Esophagus squamous epithelium (tissue), 5 donors: ENCODE data around the gene SYTL2. TPM values are rescaled to one million over a fixed set of nuclear protein-coding genes. Genes with fewer than 3 reads are reported as not detected.

Source experiments
- DNase-seq: peaks from one replicate; lab custom pipeline; 2025; lab: John Stamatoyannopoulos, UW
- H3K27ac ChIP-seq, 4 donors: fragments of 200-600 bp; sonication (generic); one replicate each; pipeline ENCODE4 v1.5.1; 2016 to 2019; ENCODE audit warnings: mild to moderate bottlenecking in 1 of 4
- H3K27me3 ChIP-seq, 4 donors: fragments of 200-600 bp; sonication (generic); 1 replicate in 3 of 4; 2 replicates in 1 of 4; pipeline versions ENCODE4 v1.5.1 to v1.6.0; 2017 to 2021; ENCODE audit warnings: antibody characterized with exemption in 1 of 4
- H3K36me3 ChIP-seq, 3 donors: fragments of 200-600 bp; sonication (generic); one replicate each; pipeline ENCODE4 v1.5.1; 2016 to 2019
- H3K4me1 ChIP-seq, 3 donors: fragments of 200-600 bp; sonication (generic); one replicate each; pipeline ENCODE4 v1.5.1; 2017 to 2019
- H3K4me3 ChIP-seq, 4 donors: fragments of 200-600 bp; sonication (generic); 1 replicate in 3 of 4; 2 replicates in 1 of 4; pipeline ENCODE4 v1.5.1; 2016 to 2019; ENCODE audit warnings: mild to moderate bottlenecking in 2 of 4, moderate library complexity in 1 of 4
- H3K9me3 ChIP-seq, 3 donors: fragments of 200-600 bp; sonication (generic); one replicate each; pipeline ENCODE4 v1.5.1; 2016 to 2019
- POLR2A ChIP-seq, 4 donors: fragments of 450-650 bp; IDR thresholded peaks; one replicate each; pipeline ENCODE4 v1.6.1; 2017; ENCODE audit warnings: antibody characterized with exemption in 4 of 4, mild to moderate bottlenecking in 4 of 4, moderate library complexity in 3 of 4
- WGBS, 2 donors: methylation state at CpG; one replicate each; pipeline ENCODE4 v1.1.5; 2018; 5-methylcytosine and 5-hydroxymethylcytosine counted together
- intact Hi-C: fragments of 100-400 bp; cut with DNase I; formaldehyde crosslinking; loops from one replicate; pipeline ENCODE4 v1.15.0; 2022
- total RNA-seq, 4 donors: library from RNA; depleted of rRNA; stranded (reverse); fragments of >200 nt; gene quantifications; one replicate each; pipeline ENCODE4 v1.1.0, GENCODE V29; 2016
- TF ChIP-seq, protein P1 (sequence below), 6 experiments: fragments of 450-650 bp in 4 of 6; fragments of 200-600 bp in 2 of 6; sonication (generic) in 2 of 6; IDR thresholded peaks; one replicate each; pipeline ENCODE4 v1.5.1; 2016 to 2019; ENCODE audit warnings: antibody characterized with exemption in 6 of 6, mild to moderate bottlenecking in 4 of 6, moderate library complexity in 4 of 6
- donor health status: DM: yes; HTN: yes; CAD: no.

The SYTL2 gene
- total RNA-seq, 4 donors from 2014 or later = 8.8 to 16.0 (median 9.2) TPM

DNA sequence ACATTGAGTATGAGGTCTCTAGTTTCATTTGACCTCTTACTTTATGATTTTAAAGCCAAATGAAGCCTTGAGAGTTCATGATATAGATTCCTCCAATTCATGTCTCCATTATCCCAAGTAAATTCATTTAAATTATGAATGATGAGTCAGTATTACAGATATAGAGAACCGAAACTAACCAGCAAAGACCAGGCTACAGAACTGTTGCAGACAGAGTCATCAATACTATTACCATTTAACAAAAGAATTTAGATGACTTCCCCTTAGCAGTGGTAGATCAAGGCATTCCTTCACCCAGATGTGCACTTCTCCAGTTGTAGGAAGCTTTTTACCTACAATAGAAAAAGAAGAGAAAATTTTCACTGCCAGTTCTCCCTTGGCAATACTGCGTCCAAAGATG, 113.2 kb downstream of the SYTL2 start:
- Histone ChIP-seq H3K4me1 (peaks cover 0 to 3% (median 0%) of the 10 kb centered on the region in 3 donors), H3K27ac (no peak overlapping the region), H3K4me3 (no peak overlapping the region), H3K36me3 (no peaks in the 10 kb centered on the region), H3K9me3 (no peaks in the 10 kb centered on the region), H3K27me3 (no peaks in the 10 kb centered on the region)
- intact Hi-C loops = loop anchor here (10.0 kb wide), 1 partner anchor 137 kb away; no protein-coding TSS in a partner anchor
- no peak for DNase-seq
- TF ChIP-seq POLR2A (IDR thresholded peaks at IDR 0.05) = no peak
- TF ChIP-seq, protein P1, sequence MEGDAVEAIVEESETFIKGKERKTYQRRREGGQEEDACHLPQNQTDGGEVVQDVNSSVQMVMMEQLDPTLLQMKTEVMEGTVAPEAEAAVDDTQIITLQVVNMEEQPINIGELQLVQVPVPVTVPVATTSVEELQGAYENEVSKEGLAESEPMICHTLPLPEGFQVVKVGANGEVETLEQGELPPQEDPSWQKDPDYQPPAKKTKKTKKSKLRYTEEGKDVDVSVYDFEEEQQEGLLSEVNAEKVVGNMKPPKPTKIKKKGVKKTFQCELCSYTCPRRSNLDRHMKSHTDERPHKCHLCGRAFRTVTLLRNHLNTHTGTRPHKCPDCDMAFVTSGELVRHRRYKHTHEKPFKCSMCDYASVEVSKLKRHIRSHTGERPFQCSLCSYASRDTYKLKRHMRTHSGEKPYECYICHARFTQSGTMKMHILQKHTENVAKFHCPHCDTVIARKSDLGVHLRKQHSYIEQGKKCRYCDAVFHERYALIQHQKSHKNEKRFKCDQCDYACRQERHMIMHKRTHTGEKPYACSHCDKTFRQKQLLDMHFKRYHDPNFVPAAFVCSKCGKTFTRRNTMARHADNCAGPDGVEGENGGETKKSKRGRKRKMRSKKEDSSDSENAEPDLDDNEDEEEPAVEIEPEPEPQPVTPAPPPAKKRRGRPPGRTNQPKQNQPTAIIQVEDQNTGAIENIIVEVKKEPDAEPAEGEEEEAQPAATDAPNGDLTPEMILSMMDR (IDR thresholded peaks at IDR 0.05) = no peak
- WGBS, 2 donors = 71 to 85% methylated on average over 2 of the region's 2 CpGs

DNA sequence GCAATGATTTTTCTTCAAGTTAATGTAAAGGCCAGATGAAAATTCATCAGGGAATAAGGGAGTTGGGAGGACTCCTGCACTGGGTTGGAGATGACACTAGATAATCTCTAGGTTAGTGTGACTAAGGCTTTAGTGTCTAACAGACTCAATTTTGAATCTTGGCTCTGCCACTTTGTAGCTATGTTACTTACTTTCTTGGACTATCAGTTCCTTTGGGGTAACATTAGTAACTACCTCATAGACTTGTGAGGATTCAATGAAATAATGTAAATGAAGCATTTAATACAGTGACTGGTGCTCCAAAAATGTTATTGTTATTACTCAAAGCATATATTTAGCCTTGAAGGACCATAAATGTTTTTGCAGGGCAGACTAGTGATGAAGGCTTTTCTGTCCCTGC, 115.4 kb downstream of the SYTL2 start:
- intact Hi-C loops = loop anchor here (10.0 kb wide), 1 partner anchor 139 kb away; no protein-coding TSS in a partner anchor
- no peak for DNase-seq
- Histone ChIP-seq H3K4me1 (peaks cover 0 to 3% (median 0%) of the 10 kb centered on the region in 3 donors), H3K4me3 (no peak overlapping the region), H3K36me3 (no peaks in the 10 kb centered on the region), H3K9me3 (no peaks in the 10 kb centered on the region), H3K27ac (no peak overlapping the region), H3K27me3 (no peaks in the 10 kb centered on the region)
- TF ChIP-seq, protein P1 (IDR thresholded peaks at IDR 0.05) = no peak
- TF ChIP-seq POLR2A (IDR thresholded peaks at IDR 0.05) = no peak

DNA sequence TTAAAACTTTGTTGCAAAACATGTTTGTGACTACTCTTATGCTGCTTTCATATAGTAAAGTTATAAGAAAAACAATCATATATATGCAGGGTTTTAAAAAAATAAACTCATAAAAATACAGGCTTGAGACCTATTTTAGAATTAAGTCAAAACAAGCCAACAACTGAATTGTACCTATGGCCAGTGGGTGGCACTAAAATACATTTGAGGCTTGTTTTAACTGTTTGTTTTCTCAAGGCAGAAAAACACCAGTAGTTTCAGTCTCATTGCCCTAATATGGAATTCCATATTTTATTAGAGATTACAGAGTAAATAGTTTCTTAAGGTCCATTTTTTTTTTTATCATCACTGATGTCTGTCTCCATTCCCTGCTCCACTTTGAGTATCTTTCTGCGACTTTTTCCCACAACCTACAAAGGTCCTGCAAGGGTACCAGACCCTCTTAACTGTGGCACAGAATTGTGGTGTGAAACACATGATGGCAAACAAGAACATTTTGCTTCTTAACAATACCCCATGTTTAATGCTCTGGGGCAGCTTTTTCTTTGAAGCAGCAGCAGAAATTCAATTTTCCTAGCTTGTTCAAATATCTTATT, 116.5 kb downstream of the SYTL2 start:
- intact Hi-C loops = loop anchor here (10.0 kb wide), 1 partner anchor 140 kb away; no protein-coding TSS in a partner anchor
- no peaks in the 10 kb centered on the region for H3K9me3 ChIP-seq
- peaks cover 0 to 3% (median 0%) of the 10 kb centered on the region in 3 donors for H3K4me1 ChIP-seq
- H3K27ac ChIP-seq = no peak overlapping the region
- DNase-seq = no peak
- H3K4me3 ChIP-seq = no peak overlapping the region
- no peaks in the 10 kb centered on the region for H3K36me3 ChIP-seq
- H3K27me3 ChIP-seq = no peaks in the 10 kb centered on the region
- TF ChIP-seq, protein P1 (IDR thresholded peaks at IDR 0.05) = peak in 4 of 6 experiments; percentile 29 to 48 (median 40)
- TF ChIP-seq POLR2A (IDR thresholded peaks at IDR 0.05) = no peak
- 87 to 90% methylated on average over 1 of the region's 1 CpG for WGBS, 2 donors

DNA sequence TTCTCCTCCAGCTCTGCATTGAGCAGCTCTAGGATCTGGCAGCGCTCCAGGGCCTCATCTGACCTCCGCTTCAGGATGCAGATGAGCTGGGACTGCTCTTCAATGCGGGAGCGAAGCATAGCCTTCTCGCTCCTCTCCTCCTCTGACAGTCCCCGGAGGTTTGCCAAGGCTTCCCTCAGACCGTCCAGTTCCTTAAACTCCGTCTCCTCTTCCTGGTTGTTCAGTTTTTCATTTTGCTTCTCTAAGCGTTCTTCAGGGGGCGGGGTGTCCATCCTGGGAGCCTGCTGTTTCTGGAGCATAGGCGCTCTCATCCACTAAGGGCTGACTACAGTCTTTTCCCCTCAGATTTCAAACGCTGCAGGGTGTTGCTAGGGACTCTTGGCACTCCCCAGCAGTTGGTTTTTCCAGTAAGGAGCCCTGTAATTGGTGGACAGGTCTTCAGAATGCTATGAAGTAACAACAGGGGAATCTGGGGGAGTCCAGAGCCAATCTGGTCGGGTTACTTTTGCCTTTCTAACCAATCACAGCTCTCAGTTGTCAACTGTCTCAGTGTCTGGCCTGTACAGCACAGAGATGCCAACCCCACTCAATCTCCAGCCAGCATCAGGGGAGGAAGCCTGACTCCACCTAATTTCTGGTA, 125.0 kb downstream of the SYTL2 start, which contains the start of gene CCDC89:
Gene CCDC89, minus strand, starts transcription at position 376 of the 640 bp plus-strand sequence. Its CDS starts 65 bp downstream, at position 311.
- Histone ChIP-seq H3K36me3 (no peaks in the 10 kb centered on the region), H3K4me3 (peak within 1 kb of the TSS in 3 of 4 donors; percentile 21 to 60 (median 28)), H3K27ac (peak within 1 kb of the TSS; percentile 9 to 77 (median 60)), H3K9me3 (no peaks in the 10 kb centered on the region), H3K4me1 (peaks cover 0 to 36% (median 13%) of the 10 kb centered on the region in 3 donors), H3K27me3 (no peaks in the 10 kb centered on the region)
- peak; percentile 10 for DNase-seq
- 59 to 66% methylated on average over 10 to 13 of the region's 13 CpGs for WGBS, 2 donors
- TF ChIP-seq, protein P1 (IDR thresholded peaks at IDR 0.05) = no peak
- no peak for TF ChIP-seq POLR2A (IDR thresholded peaks at IDR 0.05)
- intact Hi-C loops = no loop called here
